ENCODE data around the gene DAB2IP.

DNA sequence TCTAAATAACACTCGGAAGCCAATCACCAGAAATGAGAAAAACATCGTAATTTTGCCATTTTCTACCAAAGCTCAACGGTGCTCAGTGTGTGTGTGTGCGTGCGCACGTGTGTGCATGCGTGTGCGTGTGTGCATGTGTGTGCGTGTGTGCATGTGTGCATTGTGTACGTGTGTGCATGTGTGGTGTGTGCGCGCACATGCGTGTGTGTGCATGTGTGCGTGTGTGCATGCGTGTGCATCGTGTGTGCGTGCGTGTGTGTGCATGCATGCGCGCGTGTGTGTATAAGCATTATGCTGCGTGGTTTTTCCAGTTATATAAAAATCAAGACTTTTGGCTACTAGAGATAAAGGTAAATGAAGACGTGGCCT is 165.0 kb downstream of the DAB2IP start:
- no peak for TF ChIP-seq CTCF (IDR thresholded peaks at IDR 0.05)
- no peak for TF ChIP-seq POLR2AphosphoS5 (IDR thresholded peaks at IDR 0.05)

Measured in prostate gland (tissue), 2 donors.